ENCODE data around the gene ABTB2. TPM values are rescaled to one million over a fixed set of nuclear protein-coding genes. Genes with fewer than 3 reads are reported as not detected.

The ABTB2 gene
- total RNA-seq, 1 donor from 2014 or later, result 0.89 TPM

DNA sequence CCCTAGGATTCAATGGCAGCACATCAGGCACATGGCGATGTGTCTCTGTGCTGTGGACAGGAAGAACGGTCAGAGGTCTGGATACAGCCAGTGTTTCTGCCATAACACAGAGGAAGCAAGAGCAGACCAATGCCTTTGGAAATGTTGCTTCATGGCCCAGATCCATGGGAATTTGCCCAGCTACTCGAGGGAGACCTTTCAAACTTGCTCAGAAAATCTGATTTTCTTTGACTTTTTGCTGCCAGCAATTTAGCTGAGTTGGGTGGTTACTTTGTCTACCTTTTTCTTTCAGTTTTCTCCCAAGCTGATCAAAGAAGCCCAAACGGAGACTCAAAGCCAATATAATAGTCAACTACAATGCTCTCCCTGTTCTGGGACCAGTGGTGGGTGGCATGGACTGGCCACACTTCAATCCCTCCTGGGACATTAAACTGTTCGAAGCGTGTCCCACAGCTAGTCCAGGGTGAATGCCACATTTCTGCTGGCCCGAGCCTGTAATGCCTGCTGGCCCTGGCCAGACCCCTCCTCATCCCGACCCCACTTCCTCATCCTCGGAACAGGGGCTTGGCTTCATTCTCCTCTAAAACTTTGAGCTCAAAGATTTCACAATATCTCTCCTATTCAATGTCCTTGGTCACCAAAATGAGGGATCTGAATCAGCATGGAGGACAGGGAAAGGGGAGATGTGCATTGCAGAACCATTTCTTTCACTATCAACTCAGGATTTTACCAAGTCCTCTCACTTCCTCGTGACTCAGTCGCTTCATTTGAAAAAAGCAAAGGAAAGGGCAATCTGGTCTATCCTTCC, 93.3 kb downstream of the ABTB2 start:
- Mint-ChIP-seq H3K27ac (ENCODE audit: unreplicated experiment) (no peak overlapping the region), H3K27me3 (ENCODE audit: unreplicated experiment) (peaks cover 3% of the 10 kb centered on the region), H3K9me3 (ENCODE audit: unreplicated experiment) (no peaks in the 10 kb centered on the region), H3K4me3 (ENCODE audit: unreplicated experiment) (no peak overlapping the region), H3K4me1 (ENCODE audit: unreplicated experiment) (peaks cover 31% of the 10 kb centered on the region), H3K36me3 (ENCODE audit: unreplicated experiment) (no peaks in the 10 kb centered on the region)
- DNase-seq (ENCODE audit: extremely low spot score, unreplicated experiment), result no peak
- no peak for TF ChIP-seq CTCF (IDR thresholded peaks at IDR 0.05)

GRCh38 chr11:34263441-34264091, 94.2 kb downstream of the ABTB2 start:
- no peak overlapping the region for H3K4me3 Mint-ChIP-seq (ENCODE audit: unreplicated experiment)
- TF ChIP-seq CTCF (IDR thresholded peaks at IDR 0.05), result no peak
- H3K36me3 Mint-ChIP-seq (ENCODE audit: unreplicated experiment), result no peaks in the 10 kb centered on the region
- H3K4me1 Mint-ChIP-seq (ENCODE audit: unreplicated experiment), result peaks cover 31% of the 10 kb centered on the region
- H3K9me3 Mint-ChIP-seq (ENCODE audit: unreplicated experiment), result no peaks in the 10 kb centered on the region
- DNase-seq (ENCODE audit: extremely low spot score, unreplicated experiment), result no peak
- no peak overlapping the region for H3K27ac Mint-ChIP-seq (ENCODE audit: unreplicated experiment)
- H3K27me3 Mint-ChIP-seq (ENCODE audit: unreplicated experiment), result peaks cover 3% of the 10 kb centered on the region

- Mint-ChIP-seq H3K36me3 (ENCODE audit: unreplicated experiment) (no peaks in the 10 kb centered on the region), H3K27ac (ENCODE audit: unreplicated experiment) (no peak overlapping the region), H3K9me3 (ENCODE audit: unreplicated experiment) (no peaks in the 10 kb centered on the region), H3K4me3 (ENCODE audit: unreplicated experiment) (no peak overlapping the region), H3K4me1 (ENCODE audit: unreplicated experiment) (peaks cover 28% of the 10 kb centered on the region), H3K27me3 (ENCODE audit: unreplicated experiment) (peaks cover 3% of the 10 kb centered on the region)
- no peak for DNase-seq (ENCODE audit: extremely low spot score, unreplicated experiment)
- no peak for TF ChIP-seq CTCF (IDR thresholded peaks at IDR 0.05)
Measured at GRCh38 chr11:34262531-34263081, 95.2 kb downstream of the ABTB2 start.

- H3K9me3 Mint-ChIP-seq (ENCODE audit: unreplicated experiment), result no peaks in the 10 kb centered on the region
- H3K4me1 Mint-ChIP-seq (ENCODE audit: unreplicated experiment), result peaks cover 20% of the 10 kb centered on the region
- H3K27me3 Mint-ChIP-seq (ENCODE audit: unreplicated experiment), result peaks cover 3% of the 10 kb centered on the region
- no peak overlapping the region for H3K27ac Mint-ChIP-seq (ENCODE audit: unreplicated experiment)
- H3K4me3 Mint-ChIP-seq (ENCODE audit: unreplicated experiment), result no peak overlapping the region
- no peak for TF ChIP-seq CTCF (IDR thresholded peaks at IDR 0.05)
- DNase-seq (ENCODE audit: extremely low spot score, unreplicated experiment), result no peak
- H3K36me3 Mint-ChIP-seq (ENCODE audit: unreplicated experiment), result no peaks in the 10 kb centered on the region
Measured at GRCh38 chr11:34261820-34262219, 96.0 kb downstream of the ABTB2 start.

DNA sequence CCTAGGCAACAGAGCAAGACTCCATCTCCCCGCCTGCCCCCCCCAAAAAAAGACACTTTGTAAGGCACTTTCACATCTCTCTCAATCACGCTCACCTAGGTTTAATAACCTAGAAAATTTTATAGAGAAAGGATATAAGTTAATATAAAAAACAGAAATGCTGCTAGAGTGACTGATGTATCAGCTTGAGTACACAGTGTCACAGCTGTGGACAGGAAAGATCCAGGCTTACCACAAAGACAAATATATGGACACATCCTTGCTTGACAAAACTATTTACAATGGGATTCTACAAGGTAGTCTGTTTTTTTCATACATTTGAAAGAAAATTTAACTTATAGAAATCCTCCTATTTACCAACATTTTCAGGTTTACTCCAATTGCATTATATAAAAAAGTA, 96.7 kb downstream of the ABTB2 start:
- Mint-ChIP-seq H3K9me3 (ENCODE audit: unreplicated experiment) (no peaks in the 10 kb centered on the region), H3K27ac (ENCODE audit: unreplicated experiment) (no peak overlapping the region), H3K4me3 (ENCODE audit: unreplicated experiment) (no peak overlapping the region), H3K4me1 (ENCODE audit: unreplicated experiment) (peaks cover 20% of the 10 kb centered on the region), H3K27me3 (ENCODE audit: unreplicated experiment) (peaks cover 3% of the 10 kb centered on the region), H3K36me3 (ENCODE audit: unreplicated experiment) (no peaks in the 10 kb centered on the region)
- no peak for DNase-seq (ENCODE audit: extremely low spot score, unreplicated experiment)
- TF ChIP-seq CTCF (IDR thresholded peaks at IDR 0.05), result no peak
